Frontal cortex (tissue), 4 donors: ENCODE data around the gene ADAMTS2. TPM values are rescaled to one million over a fixed set of nuclear protein-coding genes. Genes with fewer than 3 reads are reported as not detected.

Experiments
- DNase-seq, 2 donors: peaks; one replicate each; pipeline ENCODE4 v3.0.0; 2012; ENCODE audit warnings: low spot score in 2 of 2
- FAIRE-seq: peaks from 2 replicates; lab custom pipeline; 2012; peaks lifted over from hg19 to GRCh38; lab: Jason Lieb, UNC
- total RNA-seq: library from RNA; depleted of rRNA; stranded (reverse); fragments of >200 nt; gene quantifications from one replicate; pipeline ENCODE4 v1.2.3, GENCODE V29; 2014
- donor health status: control.
- donor health status: control.
- donor health status: control.

Gene ADAMTS2
- total RNA-seq, 1 donor from 2014 or later = 3.3 TPM

DNA sequence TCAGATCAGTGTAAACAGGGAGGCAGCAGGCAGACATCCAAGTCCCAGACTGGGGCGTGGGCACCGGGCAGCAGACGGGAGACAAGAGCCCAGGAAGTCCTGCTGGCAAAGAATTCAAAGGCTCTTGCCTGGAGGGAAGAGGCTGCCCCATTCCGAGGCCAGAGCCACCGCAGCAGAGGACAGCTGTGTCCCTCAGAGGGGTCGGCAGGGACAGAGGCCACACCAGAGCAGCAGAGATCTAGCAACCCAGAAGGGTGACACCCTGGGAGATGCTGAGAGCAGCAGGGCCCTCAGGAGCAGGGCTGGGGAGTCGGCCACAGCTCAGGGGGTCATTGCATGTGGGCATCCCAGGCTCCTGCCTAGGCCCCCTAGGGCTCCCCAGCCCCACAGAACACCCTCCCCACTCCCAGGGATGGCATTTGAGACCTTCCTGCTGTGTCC is 29.1 kb downstream of the ADAMTS2 start:
- no peak for DNase-seq
- FAIRE-seq = no peak

DNA sequence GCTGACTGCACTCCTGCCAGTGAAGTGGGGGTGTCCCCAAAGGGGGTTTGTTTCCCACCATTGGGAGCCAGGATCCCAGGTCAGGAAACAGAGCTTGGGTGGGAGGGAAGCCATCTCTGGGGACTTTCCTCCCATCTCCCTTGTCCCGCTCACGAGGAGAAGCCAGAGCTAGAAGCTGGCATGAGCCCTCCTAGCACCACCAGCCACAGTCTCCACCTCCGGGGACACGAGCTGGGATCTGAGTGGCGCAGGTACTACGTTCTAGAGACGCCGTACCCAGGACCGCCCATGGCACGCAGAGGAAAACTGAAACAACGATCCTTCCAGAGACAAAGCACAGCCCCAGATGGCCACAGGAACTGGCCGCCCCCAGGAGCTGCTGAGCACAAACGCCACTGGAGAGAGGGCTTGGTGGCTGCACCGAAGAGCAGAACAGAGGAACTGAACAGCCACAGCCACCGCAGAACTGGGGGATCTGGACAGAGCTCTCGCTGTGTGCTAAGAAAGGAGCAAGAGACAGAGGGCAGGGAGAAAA is 29.8 kb downstream of the ADAMTS2 start:
- no peak for FAIRE-seq
- no peak for DNase-seq

DNA sequence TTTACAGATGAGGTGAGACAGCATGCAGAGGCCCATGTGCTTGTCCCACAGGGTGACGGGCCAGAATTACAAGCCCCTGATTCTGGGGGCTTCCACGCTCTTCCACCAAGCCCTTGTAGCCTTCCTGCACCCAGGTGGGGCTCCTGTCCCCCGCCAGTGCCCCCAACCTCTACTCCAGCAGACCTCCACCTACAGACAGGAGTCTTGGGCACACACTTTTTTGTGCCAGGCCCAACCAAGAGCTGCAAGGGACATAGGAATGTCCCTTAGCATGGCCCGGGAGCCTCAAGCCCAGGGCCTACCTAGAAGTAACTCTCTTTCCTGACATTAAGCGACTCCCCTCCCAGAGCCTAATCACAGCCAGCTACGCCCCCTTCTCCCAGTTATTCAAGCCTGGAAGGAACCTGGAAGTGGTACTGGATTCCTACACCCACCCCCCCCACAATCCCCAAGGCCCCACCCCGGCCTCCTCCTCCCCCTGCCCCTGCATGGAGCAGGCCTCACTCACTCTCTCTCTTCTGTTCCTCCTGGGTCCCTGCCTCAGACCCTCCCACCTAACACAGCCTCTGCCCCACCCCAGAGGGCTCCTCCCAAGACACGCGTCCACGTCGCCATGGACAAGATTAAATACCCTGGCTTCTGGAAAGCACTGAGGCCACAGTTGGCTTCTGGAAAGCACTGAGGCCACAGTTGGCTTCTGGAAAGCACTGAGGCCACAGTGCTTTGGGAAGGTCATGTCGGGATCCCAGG is 30.5 kb downstream of the ADAMTS2 start:
- FAIRE-seq = no peak
- no peak for DNase-seq

DNA sequence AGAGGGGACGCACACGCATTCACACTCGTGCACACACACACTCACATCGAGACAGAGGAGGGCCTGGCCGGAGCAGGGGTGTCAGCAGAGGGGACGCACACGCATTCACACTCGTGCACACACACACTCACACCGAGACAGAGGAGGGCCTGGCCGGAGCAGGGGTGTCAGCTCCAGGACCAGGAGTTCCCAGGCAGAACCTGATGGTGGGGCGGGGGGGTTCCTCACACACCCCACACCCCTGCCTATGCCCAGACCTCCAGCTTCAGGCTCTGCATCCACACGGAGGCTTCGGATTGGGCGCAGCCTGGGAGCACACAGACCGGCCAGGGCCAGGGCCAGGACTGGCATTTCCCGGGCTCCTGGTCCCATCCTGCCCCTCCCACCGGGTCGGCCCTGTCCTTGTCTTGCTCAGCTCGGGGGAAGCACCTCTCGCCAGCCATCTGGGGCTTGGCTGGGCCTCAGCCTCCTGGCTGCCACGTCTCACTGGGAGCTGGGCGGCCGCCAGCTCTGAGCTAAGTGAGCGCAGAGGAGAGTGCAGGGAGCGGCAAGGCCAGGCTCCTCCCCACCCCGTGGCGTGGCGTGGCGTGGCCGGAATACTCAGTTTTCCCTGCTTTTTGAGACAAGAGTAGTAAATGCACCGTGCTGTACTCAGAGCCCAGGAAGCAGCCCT is 31.3 kb downstream of the ADAMTS2 start:
- FAIRE-seq (no peak), DNase-seq (peak; percentile 37 to 69)

DNA sequence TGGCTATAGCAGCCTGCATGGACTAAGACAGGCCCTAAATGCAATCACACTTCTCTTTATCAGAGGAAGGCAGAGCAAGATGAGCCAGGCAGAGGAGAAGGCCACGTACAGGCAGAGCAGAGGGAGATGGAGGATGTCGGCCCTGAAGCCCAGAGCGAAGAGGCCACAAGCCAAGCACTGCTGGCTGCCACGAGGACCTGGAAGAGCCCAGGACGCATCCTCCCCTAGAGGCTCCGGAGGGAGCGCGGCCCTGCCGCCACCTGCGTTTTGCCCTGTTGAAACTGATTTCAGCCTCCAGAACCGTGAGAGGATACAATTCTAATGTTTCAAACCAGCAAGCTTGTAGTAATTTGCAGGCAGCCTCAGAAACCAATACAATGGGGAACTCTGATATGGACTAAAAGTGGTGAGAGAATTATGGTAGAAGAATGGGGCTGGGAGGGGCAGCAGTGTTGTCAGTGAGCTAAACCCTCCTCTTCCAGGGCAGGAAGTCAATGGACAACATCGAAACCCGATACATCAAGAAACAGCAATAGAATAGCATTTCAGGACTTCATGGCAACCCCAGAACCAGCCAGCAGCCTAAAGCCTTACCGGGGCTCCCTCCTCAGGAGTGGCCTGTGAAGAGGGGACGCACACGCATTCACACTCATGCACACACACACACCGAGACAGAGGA is 32.6 kb downstream of the ADAMTS2 start:
- FAIRE-seq (no peak), DNase-seq (no peak)

DNA sequence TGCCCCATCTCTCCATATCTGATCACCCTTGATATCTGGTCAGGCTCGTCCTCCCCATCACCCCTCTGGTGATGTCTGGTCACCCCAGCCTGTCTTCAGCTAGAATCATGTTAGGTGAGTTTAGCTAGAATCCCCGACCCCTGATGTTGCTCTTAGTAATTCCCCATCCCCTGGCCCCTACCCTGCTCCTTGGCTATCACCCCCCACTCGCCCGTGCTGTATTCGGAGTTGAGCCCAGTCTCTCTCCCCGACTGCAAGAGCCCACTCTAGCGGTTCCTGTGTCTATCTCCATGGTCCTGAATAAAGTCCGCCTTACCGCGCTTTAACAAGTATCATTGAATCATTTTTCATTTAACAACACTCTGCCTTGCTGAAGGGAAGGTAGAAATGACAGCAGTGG is 33.7 kb downstream of the ADAMTS2 start:
- DNase-seq (no peak), FAIRE-seq (no peak)

DNA sequence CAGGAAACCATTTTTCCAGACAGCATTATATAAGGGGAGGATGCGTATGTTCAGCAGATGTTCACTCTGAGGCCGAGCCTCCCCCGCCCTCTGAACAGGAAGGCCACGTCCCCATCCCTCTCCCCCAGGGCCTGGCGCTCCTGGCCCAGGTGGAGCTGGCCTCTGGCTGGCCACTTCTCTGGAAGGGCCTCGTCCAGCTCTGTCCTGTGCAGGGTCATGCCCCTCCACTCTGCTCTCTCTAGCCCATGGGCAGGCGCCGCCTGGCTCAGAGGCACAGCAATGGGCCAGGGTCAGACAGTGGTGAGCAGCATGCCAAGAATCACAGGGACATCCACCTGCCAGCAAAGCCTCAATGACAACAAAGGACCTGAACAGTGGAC is 34.2 kb downstream of the ADAMTS2 start:
- FAIRE-seq (no peak), DNase-seq (no peak)

DNA sequence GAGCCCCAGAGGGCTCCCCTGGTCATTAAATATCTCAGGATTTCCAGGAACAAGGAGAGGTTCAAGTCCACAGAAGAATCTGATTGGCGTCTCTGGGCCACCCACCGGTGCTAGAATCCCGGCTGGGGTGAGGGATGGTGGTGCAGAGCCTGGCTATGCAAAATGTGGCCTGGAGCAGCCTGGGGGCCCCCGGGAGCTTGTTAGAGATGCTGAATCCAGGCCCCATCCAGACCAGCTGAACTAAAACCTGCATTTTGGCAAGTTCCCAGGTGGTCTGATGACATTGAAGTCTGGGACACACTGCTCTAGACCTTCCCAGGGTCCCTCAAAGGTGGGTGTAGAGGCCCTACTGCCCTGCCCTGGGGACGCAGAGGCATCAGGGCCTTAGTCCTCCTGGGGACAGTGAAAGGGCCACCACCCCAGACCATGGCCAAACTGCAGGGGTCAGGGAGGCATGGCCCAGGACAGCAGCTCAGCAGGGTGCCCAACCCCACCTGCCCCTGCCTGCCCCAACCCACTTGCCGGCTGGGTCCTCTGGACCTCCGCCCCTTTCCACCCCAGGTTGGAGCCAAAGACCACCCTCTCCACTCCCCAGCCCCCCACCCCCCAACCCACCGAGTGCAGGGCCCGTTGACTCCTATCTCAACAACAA is 34.7 kb downstream of the ADAMTS2 start:
- no peak for DNase-seq
- no peak for FAIRE-seq

DNA sequence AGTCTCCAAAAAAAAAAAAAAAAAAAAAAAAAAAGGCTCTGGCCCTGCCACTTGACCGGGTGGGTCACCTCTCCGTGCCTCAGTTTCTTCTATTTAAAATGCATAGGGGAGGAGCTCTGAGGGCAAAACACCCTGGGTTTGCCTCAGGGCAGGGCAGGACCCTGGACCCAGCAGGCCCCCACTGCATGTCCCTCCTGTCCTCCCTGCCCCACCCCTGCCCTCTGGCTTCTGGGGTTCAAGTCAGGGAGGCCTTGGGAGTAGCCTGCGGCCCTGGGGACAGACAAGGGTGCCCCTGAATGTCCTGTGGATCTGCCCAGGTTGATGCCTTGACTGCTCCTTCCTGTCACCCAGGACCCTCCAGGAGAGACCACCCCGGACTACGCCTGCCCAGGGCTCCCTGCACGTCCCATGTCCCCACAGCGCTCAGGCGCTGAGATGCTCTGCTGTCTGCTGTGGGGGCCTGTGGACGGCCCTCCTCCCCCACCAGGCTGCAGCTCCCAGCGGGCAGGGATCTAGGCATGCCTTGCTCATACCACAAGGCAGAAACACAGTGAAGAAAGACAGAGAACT is 35.4 kb downstream of the ADAMTS2 start:
- DNase-seq = no peak
- no peak for FAIRE-seq

DNA sequence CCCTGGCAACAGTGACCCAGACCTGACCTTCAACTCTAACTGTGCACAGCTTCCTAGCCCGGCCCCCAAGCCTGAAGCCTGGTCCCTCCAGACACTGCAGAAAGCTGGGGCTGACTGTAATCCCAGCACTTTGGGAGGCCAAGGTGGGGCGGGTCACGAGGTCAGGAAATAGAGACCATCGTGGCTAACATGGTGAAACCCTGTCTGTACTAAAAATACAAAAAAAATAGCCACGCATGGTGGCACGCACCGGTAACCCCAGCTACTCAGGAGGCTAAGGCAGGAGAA is 35.9 kb downstream of the ADAMTS2 start:
- DNase-seq (no peak), FAIRE-seq (no peak)

DNA sequence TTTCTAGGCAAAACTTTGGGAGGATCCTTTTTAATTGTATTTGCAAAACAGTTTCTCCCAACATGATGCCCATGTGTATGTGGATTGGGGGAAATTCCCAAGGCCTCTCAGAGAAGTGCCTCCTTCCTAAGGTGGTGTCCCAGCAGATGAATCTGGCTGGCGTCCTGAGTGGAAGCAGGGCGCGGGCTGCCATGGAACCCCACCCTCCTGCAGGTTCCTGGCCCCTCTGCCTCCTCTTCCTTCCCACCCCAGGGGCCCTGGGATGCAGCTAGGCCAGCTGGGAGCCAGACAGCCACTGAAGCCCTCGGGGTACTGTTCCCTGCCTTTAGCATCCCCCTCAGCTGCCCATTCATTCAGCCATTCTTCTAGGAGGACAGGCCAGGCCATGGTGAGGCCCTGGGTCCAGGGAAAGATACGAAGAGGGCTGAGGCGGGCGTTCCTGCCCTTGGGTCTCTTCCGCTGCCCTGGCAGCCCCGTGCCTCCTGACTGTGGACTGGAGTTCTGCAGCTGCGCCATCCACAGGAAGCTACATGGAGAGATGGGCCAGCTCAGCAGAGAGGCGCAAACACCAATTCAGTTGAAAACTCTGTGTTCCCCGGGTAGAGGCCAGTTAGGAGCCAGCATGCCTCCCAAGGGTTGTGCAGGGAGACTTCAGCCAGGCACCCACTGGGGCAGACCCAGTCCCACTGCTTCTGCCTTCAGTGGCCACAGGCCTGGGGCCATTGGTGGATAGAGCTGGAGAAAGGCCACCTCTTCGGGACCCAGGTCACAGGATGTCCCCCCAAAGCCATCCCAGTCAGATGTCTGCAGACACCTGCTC is 36.5 kb downstream of the ADAMTS2 start:
- no peak for FAIRE-seq
- no peak for DNase-seq

DNA sequence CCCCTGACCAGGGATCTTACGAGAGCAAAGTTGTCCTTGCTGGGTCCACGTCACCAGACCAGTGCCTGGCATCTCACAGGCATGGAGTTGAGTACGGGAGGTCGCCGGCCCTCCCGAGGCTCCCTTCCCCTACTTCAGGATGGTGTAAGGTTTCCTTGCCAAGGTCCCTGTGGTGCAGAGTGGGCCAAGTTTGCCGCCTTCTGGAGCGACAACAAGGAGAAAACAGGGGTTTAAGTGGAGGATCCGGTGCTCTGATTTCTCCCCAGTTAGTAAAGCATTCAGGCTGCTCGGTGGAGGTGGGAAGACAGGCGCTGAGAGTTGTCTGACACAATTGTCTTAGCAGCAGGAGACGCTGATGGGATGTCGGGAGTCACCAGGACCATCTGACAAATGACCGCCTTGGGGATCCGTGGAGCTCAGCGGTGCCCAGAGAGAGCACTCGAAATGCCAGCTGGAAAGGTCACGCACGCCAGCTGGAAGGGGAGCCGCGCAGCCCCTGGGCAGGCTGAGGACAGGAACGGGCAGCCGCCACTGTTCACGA is 37.3 kb downstream of the ADAMTS2 start:
- FAIRE-seq = no peak
- DNase-seq = no peak

DNA sequence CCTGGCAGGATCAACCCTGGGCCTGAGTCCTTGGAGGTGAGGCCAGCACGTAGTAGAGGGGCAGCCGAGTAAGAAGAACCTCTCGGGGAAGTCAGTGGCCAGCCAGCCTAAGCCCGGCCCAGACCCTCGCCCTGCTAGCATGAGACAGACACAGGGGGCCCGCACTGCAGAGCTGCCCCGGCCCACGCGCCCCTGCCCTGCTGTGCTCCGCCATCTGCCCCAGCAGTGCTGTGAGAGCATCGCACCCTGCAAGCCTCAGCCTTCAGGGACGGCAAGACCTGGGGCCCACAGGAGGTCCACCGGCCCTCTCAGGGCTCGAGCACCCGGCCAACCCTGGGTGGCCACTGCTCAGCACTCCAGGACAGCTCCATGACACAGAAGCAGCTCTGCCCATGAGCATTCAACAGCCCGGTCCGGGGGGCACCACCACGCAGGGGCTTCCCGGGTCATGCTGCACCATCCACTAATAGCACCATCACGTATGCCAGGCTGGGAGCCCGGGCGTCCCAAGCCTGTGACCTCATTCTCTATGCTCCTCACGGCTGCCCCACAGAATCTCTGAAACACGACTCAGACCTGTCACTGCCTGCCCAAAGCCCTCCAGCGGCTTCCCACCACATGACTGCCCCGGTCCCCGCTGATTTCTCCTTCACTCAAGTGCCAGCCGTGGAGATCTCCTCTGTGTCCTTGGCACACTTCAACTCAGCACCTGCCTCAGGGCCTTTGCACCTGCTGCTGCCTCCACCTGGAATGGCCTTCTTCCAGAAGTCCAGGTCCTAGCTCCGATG is 38.1 kb downstream of the ADAMTS2 start:
- FAIRE-seq = no peak
- DNase-seq = no peak

DNA sequence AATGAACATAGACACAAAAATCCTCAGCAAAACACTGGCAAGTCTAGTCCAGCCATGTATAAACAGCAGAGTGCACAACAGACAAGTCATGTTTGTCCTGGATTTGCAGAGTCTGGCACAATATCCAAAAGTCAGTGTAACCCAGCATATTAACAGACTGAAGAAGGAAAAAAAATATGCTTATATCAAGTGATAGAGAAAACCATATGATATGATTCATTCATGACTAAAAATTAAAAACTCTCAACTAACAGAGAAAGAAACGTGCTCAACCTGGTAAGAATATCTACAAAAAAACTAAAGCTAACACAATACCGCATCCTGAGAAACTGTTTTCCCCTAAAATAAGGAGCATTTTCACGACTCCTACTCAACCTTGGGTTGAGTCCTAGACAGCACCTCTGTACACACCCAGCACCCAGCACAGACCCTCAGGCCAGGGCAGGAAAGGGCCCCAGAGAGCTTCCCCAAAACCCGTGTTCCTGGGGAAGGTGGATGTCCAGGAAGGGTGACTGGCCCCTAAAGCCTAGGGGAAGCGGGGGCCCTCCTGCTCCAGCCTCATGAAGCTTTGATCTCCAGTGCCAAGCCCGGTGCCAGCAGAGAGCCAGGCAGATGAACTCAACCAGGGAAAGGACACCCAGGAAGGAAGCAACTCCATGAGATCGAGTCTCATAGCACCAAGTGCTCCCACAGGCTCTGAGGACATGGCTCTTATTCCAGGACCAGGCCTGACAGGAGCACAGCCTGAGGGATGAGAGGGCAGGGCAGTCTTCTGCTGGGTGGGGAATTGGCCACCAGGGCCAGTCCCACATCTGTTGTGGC is 38.9 kb downstream of the ADAMTS2 start:
- DNase-seq (no peak), FAIRE-seq (no peak)

DNA sequence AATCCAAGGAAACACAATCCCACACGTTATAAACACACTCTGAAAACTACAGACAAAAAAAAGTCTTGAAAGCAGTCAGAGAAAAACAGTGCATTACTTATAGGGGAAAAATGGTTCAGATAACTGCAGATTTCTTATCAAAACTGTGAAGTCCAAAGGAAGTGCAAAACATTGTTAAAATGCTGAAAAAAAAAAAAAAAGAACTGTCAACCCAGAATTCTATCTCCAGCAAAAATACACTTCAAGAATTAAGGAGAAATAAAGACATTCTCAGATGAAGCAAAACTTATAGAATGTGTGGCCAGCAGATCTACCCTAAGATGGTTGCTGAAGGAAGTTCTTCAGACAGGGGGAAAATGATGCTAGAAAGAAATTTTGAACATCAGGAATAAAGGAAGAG is 40.4 kb downstream of the ADAMTS2 start:
- DNase-seq (no peak), FAIRE-seq (no peak)

DNA sequence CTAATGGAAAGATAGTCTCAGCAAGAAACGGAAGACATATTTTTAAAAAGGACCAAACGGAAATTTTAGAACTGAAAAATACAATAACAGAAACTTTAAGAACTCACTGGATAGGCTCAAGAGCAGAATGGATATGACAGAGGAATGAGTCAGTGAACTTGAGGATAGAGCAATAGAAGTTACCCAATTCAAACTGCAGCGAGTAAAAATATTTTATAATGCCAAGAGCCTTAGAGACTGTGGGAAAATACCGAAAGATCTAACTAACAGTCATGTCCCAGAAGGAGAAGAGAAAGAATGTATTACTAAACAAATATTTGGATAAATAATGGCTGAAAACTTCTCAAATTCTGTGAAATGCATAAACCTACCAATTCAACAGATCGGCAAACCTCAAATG is 40.8 kb downstream of the ADAMTS2 start:
- no peak for FAIRE-seq
- no peak for DNase-seq

DNA sequence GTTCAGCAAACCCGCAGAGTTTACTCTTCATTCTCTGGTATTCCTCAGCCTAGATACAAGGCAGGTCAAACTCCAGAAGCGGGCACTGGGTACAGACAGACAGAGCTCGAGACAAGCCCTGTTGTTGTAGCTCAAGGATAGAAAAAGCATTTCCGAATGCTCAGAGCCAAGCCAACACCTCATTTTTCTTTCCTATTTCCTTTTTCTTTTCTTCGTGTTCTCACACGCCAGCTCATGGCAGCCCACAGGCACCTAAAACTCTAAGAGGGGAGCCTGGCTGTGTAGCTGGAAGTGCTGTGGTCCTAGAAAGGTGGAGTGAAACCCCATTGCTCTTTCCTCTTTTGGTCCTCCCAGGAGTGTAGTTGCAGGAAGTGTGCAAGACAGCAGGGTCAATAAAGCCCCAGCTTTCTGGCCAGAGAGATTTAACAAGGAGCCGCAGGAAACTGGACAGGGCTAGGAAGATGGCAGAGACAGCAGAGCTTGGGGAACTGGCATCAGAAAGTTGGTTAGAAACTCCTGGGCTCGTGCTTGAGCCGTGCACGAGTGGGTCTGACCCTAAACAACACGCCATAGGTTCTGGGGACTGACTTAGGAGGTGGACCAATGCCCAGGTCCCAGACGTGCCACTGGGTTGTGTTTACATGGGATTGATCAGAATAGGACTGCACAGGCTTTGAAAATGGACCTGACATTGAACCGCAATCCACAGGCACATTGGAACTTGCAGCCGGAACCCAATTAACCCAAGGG is 41.6 kb downstream of the ADAMTS2 start:
- DNase-seq (no peak), FAIRE-seq (no peak)
